K562 (cell line): ENCODE results near the gene VRK3. TPM values are rescaled to one million over a fixed set of nuclear protein-coding genes. Genes with fewer than 3 reads are reported as not detected.
A peak's percentile ranks its signal among the peaks of the same experiment; 100 is the strongest.

Source experiments
- ATF7 ChIP-seq: fragments of 450-650 bp; IDR thresholded peaks from 2 replicates; pipeline ENCODE4 v1.7.1; 2014; ENCODE audit warnings: mild to moderate bottlenecking, moderate library complexity
- GABPB2 ChIP-seq: fragments of 250-450 bp; sonication (Bioruptor Pico); conservative IDR thresholded peaks from 2 replicates; pipeline ENCODE4 v1.5.1; 2021; ENCODE audit warnings: mild to moderate bottlenecking
- HMG20A ChIP-seq: fragments of 450-650 bp; formaldehyde crosslinking; conservative IDR thresholded peaks from 2 replicates; pipeline ENCODE4 v1.4.0; 2020; ENCODE audit warnings: mild to moderate bottlenecking, mixed read lengths
- MED1 ChIP-seq: sonication (generic); formaldehyde crosslinking; IDR thresholded peaks from 2 replicates; pipeline ENCODE4 v1.8.1; 2023; ENCODE audit warnings: missing genetic modification reagents, borderline replicate concordance
- NELFE ChIP-seq: IDR thresholded peaks from 2 replicates; pipeline ENCODE4 v1.6.1; 2011; ENCODE audit warnings: mild to moderate bottlenecking; ENCODE audit not compliant: insufficient read depth, insufficient read length
- RAD21 ChIP-seq, 2 experiments: fragments of 250-450 bp in 1 of 2; fragments of 450-650 bp in 1 of 2; sonication (Bioruptor Pico) in 1 of 2; formaldehyde crosslinking in 1 of 2; IDR thresholded peaks in 1 of 2; conservative IDR thresholded peaks in 1 of 2; 2 replicates each; pipeline versions ENCODE4 v1.4.0 to v1.8.0; 2020 to 2022; ENCODE audit warnings: mild to moderate bottlenecking in 2 of 2, moderate library complexity in 1 of 2
- TAL1 ChIP-seq: fragments of 450-650 bp; IDR thresholded peaks from 2 replicates; pipeline ENCODE4 v1.6.1; 2016; ENCODE audit warnings: mild to moderate bottlenecking
- TBP ChIP-seq: optimal IDR thresholded peaks from 2 replicates; pipeline ENCODE3; 2011; ENCODE audit warnings: low read depth, low read length, improper control_type of control experiment
- ZBTB17 ChIP-seq: fragments of 450-650 bp; formaldehyde crosslinking; IDR thresholded peaks from 2 replicates; pipeline ENCODE4 v1.4.0; 2020; ENCODE audit warnings: mild to moderate bottlenecking
- ZNF644 ChIP-seq: fragments of 200-800 bp; sonication (Bioruptor generic); IDR thresholded peaks from 2 replicates; pipeline ENCODE4 v1.6.1; 2016; ENCODE audit warnings: low read depth, missing genetic modification characterization, missing compliant biosample characterization
- polyA plus RNA-seq, 8 experiments: library from polyadenylated mRNA; depleted of rRNA in 4 of 8; stranded (reverse) in 5 of 8; unstranded in 3 of 8; fragments of >200 nt; fragmentation: Nextera tagmentation in 2 of 8; fragmentation: Illumina TruSeq in 1 of 8; extraction: Ambion mirVana in 2 of 8; extraction: Trizol in 1 of 8; gene quantifications; 2 replicates each; pipeline versions ENCODE4 v1.2.1 to v1.2.3, GENCODE V29; 2011 to 2014; ENCODE audit warnings: inconsistent platforms in 1 of 8, missing spikeins in 1 of 8
- total RNA-seq, 7 experiments: library from RNA; depleted of rRNA in 6 of 7; stranded (reverse); fragments of >200 nt in 6 of 7; fragmentation: Illumina TruSeq in 2 of 7; extraction: Trizol in 2 of 7; gene quantifications; 2 replicates each; pipeline versions ENCODE4 v1.2.1 to v1.2.3, GENCODE V29; 2011 to 2021; ENCODE audit warnings: low replicate concordance in 1 of 7
- TF ChIP-seq, protein P1 (sequence below): fragments of 450-650 bp; conservative IDR thresholded peaks from 2 replicates; pipeline ENCODE4 v1.6.1; 2016; ENCODE audit warnings: missing genetic modification characterization, low read depth, mild to moderate bottlenecking, missing compliant biosample characterization, moderate library complexity
- TF ChIP-seq, protein P2 (sequence below), 2 experiments: IDR thresholded peaks in 1 of 2; conservative IDR thresholded peaks in 1 of 2; 2 replicates each; pipeline ENCODE4 v1.6.1; 2016; ENCODE audit warnings: low read depth in 2 of 2, mild to moderate bottlenecking in 1 of 2, missing compliant biosample characterization in 1 of 2, missing genetic modification characterization in 1 of 2, moderate library complexity in 1 of 2
- TF ChIP-seq, protein P3 (sequence below): fragments of 200-800 bp; sonication (Bioruptor generic); IDR thresholded peaks from 2 replicates; pipeline ENCODE4 v1.6.1; 2017; ENCODE audit warnings: missing genetic modification characterization, missing compliant biosample characterization
- TF ChIP-seq, protein P4 (sequence below), 2 experiments: fragments of 450-650 bp; conservative IDR thresholded peaks; 2 replicates each; pipeline ENCODE4 v1.6.1; 2017; ENCODE audit warnings: mild to moderate bottlenecking in 2 of 2, moderate library complexity in 2 of 2

VRK3 gene
- total and polyA plus RNA-seq, 9 of the 15 experiments (the other 6 are each of a cell fraction or from before 2014, with no cell fraction given): 25.6 to 94.3 (median 42.9) TPM

DNA sequence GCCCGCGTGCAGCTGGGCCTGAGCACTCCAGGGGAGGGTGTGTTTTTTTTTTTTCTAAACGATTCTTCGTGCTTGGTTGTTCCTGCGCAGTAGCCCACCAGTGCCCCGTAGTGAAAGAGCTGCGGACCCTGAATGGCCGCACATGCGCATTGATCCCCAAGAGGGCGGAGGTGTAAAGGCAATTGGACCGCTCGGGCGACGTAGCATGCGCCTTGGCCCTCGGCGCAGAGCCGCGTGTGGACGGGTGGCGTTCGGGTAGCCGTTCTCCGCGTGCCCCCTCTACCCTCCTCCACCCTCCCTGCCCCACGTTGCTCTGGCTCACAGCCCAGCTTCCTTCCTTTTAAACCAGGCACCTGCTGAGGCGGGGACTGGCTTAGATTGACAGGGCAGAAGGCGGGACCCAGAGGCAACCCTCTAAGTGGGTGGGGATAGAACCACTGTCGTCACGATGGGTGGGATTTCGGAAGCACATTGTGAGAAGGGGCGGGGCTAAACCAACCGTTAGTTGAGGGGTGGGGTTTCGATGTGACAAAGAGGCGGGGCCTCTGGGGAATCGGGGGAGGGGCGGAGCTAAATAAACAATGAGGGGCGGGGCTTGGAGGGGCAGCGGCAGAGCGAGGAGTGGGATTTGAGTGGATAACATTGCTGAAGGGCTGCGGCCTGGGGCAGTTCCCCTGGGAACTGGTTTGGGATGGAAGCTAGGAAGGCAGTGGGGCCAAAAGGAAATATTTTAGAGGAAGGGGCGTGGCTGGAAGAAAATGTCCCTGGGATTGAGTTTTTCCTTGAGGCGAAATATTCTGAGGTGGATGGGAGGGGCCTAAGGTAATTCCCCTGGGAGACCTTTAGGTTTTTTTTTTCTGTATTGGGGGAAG, 95.3 kb downstream of the VRK3 start (continued):
- TF ChIP-seq TAL1 (no peak), MED1 (no peak), TBP (peak; percentile 98), ZBTB17 (CRISPR knock-in tag) (0 out of 2 replicates have a peak, but pooled peaks have one; percentile 16), HMG20A (CRISPR knock-in tag) (no peak), ATF7 (no peak), ZNF644 (no peak), NELFE (peak; percentile 54), RAD21 (CRISPR knock-in tag; conservative IDR thresholded peaks at IDR 0.05 in 1 of 2, IDR thresholded peaks at IDR 0.05 in 1 of 2) (no peak), GABPB2 (CRISPR knock-in tag) (no peak)
- TF ChIP-seq, protein P1, sequence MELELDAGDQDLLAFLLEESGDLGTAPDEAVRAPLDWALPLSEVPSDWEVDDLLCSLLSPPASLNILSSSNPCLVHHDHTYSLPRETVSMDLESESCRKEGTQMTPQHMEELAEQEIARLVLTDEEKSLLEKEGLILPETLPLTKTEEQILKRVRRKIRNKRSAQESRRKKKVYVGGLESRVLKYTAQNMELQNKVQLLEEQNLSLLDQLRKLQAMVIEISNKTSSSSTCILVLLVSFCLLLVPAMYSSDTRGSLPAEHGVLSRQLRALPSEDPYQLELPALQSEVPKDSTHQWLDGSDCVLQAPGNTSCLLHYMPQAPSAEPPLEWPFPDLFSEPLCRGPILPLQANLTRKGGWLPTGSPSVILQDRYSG (tag): peak; percentile 28; the same call in 1 of the 2 replicates
- TF ChIP-seq, protein P2, sequence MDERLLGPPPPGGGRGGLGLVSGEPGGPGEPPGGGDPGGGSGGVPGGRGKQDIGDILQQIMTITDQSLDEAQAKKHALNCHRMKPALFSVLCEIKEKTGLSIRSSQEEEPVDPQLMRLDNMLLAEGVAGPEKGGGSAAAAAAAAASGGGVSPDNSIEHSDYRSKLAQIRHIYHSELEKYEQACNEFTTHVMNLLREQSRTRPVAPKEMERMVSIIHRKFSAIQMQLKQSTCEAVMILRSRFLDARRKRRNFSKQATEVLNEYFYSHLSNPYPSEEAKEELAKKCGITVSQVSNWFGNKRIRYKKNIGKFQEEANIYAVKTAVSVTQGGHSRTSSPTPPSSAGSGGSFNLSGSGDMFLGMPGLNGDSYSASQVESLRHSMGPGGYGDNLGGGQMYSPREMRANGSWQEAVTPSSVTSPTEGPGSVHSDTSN (CRISPR knock-in tag; IDR thresholded peaks at IDR 0.05; ENCODE audit: low read depth): peak; percentile 78
- TF ChIP-seq, protein P2 (tag; conservative IDR thresholded peaks at IDR 0.05; ENCODE audit: low read depth): peak; percentile 95
- TF ChIP-seq, protein P3, sequence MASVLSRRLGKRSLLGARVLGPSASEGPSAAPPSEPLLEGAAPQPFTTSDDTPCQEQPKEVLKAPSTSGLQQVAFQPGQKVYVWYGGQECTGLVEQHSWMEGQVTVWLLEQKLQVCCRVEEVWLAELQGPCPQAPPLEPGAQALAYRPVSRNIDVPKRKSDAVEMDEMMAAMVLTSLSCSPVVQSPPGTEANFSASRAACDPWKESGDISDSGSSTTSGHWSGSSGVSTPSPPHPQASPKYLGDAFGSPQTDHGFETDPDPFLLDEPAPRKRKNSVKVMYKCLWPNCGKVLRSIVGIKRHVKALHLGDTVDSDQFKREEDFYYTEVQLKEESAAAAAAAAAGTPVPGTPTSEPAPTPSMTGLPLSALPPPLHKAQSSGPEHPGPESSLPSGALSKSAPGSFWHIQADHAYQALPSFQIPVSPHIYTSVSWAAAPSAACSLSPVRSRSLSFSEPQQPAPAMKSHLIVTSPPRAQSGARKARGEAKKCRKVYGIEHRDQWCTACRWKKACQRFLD (CRISPR knock-in tag): peak; percentile 28; the same call in 1 of the 2 replicates
- TF ChIP-seq, protein P4, sequence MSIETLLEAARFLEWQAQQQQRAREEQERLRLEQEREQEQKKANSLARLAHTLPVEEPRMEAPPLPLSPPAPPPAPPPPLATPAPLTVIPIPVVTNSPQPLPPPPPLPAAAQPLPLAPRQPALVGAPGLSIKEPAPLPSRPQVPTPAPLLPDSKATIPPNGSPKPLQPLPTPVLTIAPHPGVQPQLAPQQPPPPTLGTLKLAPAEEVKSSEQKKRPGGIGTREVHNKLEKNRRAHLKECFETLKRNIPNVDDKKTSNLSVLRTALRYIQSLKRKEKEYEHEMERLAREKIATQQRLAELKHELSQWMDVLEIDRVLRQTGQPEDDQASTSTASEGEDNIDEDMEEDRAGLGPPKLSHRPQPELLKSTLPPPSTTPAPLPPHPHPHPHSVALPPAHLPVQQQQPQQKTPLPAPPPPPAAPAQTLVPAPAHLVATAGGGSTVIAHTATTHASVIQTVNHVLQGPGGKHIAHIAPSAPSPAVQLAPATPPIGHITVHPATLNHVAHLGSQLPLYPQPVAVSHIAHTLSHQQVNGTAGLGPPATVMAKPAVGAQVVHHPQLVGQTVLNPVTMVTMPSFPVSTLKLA (conservative IDR thresholded peaks at IDR 0.05): peak; percentile 85 to 92
